Activated CD4-positive, alpha-beta T cell treated with anti-CD3 and anti-CD28 coated beads for 4 hours (primary cell): ENCODE data around the gene SLC27A2.
A peak's percentile ranks its signal among the peaks of the same experiment; 100 is the strongest.

ENCODE experiments used
- DNase-seq, 2 donors: peaks; one replicate each; pipeline ENCODE4 v3.0.0-alpha.2; 2020

The SLC27A2 gene

GRCh38 chr15:50244959-50245624, 63.1 kb downstream of the SLC27A2 start:
- no peak for DNase-seq

DNA sequence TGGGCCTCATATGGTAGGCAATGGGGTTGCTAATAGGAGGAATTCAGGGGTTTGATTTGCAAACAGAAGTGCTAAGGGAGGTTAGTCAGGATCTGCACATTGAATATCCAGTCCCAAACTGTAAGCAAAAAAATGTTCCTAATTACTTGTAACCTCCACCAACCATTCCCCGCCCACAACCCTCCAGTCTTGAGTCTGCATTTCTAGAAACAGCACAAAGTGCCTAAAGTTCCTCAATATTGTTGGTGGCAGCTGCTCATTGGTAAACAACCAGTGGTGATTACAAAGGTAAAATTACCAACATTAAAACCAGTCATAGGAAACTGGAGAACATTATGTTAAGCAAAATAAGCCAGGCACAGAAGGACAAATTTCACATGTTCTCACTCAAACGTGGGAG, 64.6 kb downstream of the SLC27A2 start:
- no peak for DNase-seq

GRCh38 chr15:50247819-50248655, 66.0 kb downstream of the SLC27A2 start:
- DNase-seq = peak in 1 of 2 donors; percentile 55

DNA sequence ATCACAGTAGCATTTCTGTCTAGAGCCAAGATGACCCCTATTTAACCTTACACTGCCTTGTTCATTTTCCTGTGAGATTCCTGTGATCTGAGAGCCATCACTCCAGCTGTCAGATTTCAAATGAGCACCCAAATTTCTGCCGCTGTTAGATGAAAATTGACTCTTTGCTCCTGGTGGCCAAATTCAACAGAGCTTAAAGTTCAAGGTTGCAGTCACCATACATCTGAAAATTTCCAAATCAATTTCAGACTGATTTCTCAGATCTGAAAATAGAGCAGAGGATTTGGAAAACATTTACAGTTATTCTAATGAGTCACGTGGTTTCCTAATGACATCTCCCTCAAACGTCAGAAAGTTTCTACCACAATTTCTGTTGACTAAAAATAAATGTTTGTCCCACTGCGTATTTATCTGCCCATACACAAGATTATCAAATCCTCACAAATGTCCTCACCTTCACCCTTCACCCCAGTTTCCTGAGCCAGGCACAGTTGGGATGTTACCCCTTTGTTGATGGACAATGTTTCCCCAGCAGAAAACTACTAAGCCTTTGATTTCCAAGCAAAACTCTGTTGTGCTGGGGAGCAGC, 67.1 kb downstream of the SLC27A2 start:
- DNase-seq = no peak

- DNase-seq = no peak
Observed at GRCh38 chr15:50249704-50250103, 67.7 kb downstream of the SLC27A2 start.

GRCh38 chr15:50250760-50251394, 68.9 kb downstream of the SLC27A2 start:
- no peak for DNase-seq

DNA sequence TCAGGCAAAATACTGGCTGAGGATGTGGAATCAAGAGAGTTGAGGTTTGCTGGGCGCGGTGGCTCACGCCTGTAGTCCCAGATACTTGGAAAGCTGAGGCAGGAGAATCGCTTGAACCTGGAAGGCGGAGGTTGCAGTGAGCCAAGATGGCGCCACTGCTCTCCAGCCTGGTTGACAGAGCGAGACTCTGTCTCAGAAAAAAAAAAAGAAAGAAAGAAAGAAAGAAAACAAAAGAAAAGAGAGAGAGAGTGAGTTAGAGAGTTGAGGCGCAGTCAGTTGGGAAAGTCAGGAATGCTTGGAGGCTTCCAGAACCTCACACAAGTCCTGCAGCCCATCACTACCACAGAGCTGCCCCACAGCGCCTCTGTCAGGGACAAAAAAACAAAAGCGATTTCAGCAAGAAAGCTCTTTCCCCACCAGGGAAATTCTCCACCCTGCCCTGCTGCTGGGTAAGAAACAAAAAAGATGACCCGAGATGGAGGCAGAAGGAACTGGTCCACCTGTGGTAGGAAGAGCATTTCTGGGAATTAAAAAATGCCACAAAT, 69.7 kb downstream of the SLC27A2 start:
- no peak for DNase-seq

DNA sequence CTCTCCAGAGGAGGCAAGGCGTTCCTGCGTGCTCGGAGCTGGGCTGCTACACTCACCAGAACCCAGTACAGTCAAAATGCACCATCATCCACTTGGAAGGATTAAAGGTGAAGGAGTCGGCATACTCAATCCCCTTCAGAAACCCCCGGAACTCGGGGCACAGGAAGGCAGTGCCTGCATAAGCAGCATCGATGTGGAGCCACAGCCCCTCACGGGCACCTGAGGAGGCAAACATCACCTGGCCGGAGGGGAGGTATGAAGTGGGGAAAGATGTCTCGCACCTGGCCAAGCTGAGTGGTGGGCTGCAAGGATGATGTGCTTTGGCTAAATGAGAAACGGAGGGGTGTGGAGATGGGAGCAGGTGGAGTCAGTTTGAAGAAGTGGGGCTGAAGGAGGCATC, 70.6 kb downstream of the SLC27A2 start:
- no peak for DNase-seq

DNA sequence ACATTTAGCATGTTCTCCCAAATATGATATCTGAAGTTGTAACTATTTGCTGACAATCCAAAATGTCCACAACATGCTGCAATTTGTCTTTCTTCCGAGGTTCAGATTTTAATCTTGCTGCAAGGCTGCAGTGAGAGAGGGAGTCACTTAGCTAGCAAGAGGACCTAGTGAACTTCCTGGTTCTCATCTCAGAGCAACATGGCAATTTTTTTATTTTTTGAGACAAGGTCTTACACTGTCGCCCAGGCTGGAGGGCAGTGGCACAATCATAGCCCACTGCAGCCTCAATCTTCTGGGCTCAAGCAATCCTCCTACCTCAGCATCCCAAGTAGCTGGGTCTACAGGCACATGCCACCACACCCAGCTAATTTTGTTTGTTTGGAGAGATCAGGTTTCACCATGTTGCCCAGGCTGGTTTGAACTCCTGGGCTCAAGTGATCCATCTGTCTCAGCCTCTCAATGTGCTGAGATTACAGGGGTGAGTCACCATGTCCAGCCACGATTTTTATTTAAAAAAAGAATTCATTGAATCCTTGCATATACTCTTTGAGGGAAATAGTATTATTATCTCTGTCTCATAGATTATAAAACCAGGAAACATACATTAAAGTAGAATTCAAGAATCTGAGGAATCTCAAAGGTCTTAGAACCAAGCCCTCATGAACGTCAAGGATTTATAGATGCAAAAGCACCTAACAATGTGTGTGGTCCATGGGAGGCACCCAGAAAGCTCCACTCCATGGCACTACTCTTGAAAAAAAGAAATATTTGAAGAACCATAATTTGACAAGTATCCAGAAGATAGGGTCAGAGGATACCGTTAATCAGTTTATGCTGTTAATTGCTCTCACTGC, 74.4 kb downstream of the SLC27A2 start:
- no peak for DNase-seq

DNA sequence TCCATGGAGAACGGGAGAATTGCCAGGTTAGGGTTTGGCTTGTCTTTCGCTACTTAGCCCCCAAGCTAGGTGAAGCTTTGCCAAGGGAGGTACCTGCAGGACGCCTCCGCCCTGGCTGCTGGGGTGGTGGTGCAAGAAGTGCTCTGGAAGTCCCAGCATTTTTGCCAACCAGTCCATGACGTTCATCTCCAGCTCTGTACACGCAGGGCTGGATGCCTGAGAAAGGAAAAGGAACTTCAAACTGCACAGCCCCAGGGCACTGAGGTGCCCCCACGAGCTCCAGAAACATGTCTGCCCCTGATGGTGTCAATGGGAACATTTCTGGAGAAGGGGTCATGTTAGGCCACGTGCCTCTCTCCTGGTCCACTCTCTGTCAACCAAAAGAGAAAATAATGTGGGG, 75.3 kb downstream of the SLC27A2 start:
- DNase-seq = no peak

DNA sequence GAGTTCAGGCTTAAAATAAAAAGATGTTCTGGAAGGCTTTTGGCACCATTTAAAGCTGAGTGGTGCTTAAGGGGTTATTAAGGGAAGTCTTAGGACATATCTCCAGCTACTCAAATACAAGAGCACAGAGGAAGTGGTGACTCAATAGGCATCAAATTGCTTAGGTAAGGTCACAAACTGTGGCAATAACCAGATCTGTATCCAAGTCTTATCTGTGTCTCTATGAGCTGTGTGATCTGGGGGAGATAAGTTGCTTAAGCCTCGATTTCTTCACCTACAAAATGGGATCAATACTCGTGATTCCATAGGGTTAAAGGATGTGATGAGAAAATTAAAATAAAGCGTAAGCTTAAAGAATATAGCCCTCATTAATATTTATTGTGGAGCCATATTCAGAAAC, 75.9 kb downstream of the SLC27A2 start:
- DNase-seq = no peak

- DNase-seq = no peak
Observed at GRCh38 chr15:50259276-50259675, 77.3 kb downstream of the SLC27A2 start.

GRCh38 chr15:50260969-50261496, 79.0 kb downstream of the SLC27A2 start:
- no peak for DNase-seq

GRCh38 chr15:50261981-50262380, 80.0 kb downstream of the SLC27A2 start:
- peak in 1 of 2 donors; percentile 20 for DNase-seq

- peak; percentile 29 to 58 for DNase-seq
Observed at GRCh38 chr15:50262533-50262932, 80.5 kb downstream of the SLC27A2 start.

GRCh38 chr15:50265620-50266019, 83.6 kb downstream of the SLC27A2 start, which contains the start of gene HDC:
HDC (minus strand) TSS chr15:50265726; CDS start chr15:50265623, 103 bp downstream.
- no peak for DNase-seq

- no peak for DNase-seq
Observed at GRCh38 chr15:50267577-50267976, 85.6 kb downstream of the SLC27A2 start.

DNA sequence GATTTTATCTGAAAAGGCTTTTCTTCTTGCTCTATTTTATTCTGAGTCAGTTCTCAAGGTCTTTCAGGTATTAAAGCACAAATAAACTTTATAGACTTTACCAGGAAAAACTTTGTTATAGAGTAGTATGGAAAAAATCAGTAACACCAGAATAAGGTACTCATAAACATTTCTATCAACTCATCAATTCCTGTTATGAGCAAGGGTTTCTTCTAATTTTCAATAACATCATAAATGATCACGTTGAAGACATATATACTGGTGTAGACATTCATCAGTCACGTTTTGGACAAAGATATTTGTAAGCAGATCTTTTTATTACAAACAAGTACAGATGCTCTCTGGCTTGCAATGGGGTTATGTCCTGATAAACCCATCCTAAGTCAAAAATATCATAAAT, 93.1 kb downstream of the SLC27A2 start:
- DNase-seq = no peak

GRCh38 chr15:50275908-50276307, 93.9 kb downstream of the SLC27A2 start:
- no peak for DNase-seq

DNA sequence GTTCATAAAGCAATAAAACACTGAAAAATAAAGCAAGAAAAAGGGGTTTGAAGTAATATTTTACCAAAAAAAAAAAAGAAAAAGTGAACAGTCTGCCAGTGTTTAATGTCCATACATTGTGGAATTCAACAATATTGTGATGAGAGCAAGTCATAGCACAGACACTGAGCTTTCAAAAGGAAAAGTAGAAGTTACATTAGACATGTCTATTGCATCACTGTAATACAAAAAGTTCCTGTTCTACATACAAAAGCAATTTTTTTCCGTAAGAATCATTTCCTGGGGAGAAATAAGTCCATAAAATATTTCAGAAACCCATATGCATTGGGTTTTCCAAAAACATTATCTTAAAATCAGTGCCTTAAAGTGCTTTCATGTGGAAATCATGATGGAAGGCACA, 95.4 kb downstream of the SLC27A2 start:
- DNase-seq = no peak

DNA sequence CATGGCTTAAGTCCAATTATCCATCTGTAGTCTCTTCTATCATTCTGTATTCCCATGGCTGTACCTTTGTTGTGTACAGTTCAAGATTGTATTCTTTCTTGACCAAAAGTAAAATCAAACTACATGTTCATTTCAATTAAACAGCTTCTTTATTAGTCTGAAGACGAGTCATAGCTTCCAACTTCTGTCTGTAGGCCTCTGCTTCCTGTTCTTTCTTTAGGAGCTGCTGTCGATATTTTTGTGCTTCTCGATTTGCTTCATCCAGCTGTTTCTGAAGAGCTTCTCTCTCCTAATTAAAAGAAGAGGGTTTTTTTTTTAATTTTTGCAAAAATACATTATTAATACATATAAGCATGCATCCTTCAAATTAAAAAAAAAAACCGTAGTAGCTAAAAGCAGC, 96.5 kb downstream of the SLC27A2 start:
- DNase-seq = no peak

- DNase-seq = no peak
Observed at GRCh38 chr15:50280271-50280670, 98.3 kb downstream of the SLC27A2 start.
